BLaER1 (cell line): ENCODE measurements around the gene TBC1D32.
"Not testable (repeated sequence)": the region's sequence is repeated elsewhere in the genome, so short reads cannot be mapped to it uniquely, and the experiment has no call there.

ENCODE experiments used
- H3K27ac ChIP-seq: shearing (Covaris generic); formaldehyde crosslinking; 2 replicates; pipeline ENCODE4 v1.8.1; 2022
- H3K27me3 ChIP-seq: shearing (Covaris generic); formaldehyde crosslinking; 2 replicates; pipeline ENCODE4 v1.8.1; 2022
- H3K36me3 ChIP-seq: shearing (Covaris generic); formaldehyde crosslinking; 2 replicates; pipeline ENCODE4 v1.8.1; 2022
- H3K4me1 ChIP-seq: shearing (Covaris generic); formaldehyde crosslinking; 2 replicates; pipeline ENCODE4 v1.8.1; 2022
- H3K4me2 ChIP-seq: shearing (Covaris generic); formaldehyde crosslinking; 2 replicates; pipeline ENCODE4 v1.8.1; 2022
- H3K4me3 ChIP-seq: shearing (Covaris generic); formaldehyde crosslinking; 2 replicates; pipeline ENCODE4 v1.8.1; 2022
- H3K9ac ChIP-seq: shearing (Covaris generic); formaldehyde crosslinking; 2 replicates; pipeline ENCODE4 v1.8.1; 2022
- H3K9me3 ChIP-seq: shearing (Covaris generic); formaldehyde crosslinking; 2 replicates; pipeline ENCODE4 v1.8.1; 2022
- H4K20me1 ChIP-seq: shearing (Covaris generic); formaldehyde crosslinking; 2 replicates; pipeline ENCODE4 v1.8.1; 2022
- Cebpa-rat ChIP-seq: shearing (Covaris generic); IDR thresholded peaks from 2 replicates; pipeline ENCODE4 v1.8.1; 2022

TBC1D32 gene

GRCh38 chr6:121223930-121224329, 110.3 kb downstream of the TBC1D32 start:
- peaks cover 4% of the 10 kb centered on the region; the same call in 1 of the 2 replicates for H3K9me3 ChIP-seq
- no peak overlapping the region for H3K9ac ChIP-seq
- H3K36me3 ChIP-seq = peaks cover 5% of the 10 kb centered on the region; the same call in 1 of the 2 replicates
- H4K20me1 ChIP-seq = no peaks in the 10 kb centered on the region
- no peak for TF ChIP-seq Cebpa-rat
- H3K27ac ChIP-seq = no peak overlapping the region
- H3K4me2 ChIP-seq = no peak overlapping the region
- no peaks in the 10 kb centered on the region for H3K27me3 ChIP-seq
- H3K4me3 ChIP-seq = no peak overlapping the region
- no peaks in the 10 kb centered on the region for H3K4me1 ChIP-seq

GRCh38 chr6:121223212-121223611, 111.1 kb downstream of the TBC1D32 start:
- Histone ChIP-seq H3K4me2 (no peak overlapping the region), H3K36me3 (peaks cover 12% of the 10 kb centered on the region), H3K4me1 (no peaks in the 10 kb centered on the region), H3K9ac (no peak overlapping the region), H3K27me3 (no peaks in the 10 kb centered on the region), H3K4me3 (no peak overlapping the region), H3K9me3 (peaks cover 11% of the 10 kb centered on the region), H3K27ac (no peak overlapping the region), H4K20me1 (no peaks in the 10 kb centered on the region)
- no peak for TF ChIP-seq Cebpa-rat

GRCh38 chr6:121222656-121223055, 111.6 kb downstream of the TBC1D32 start:
- no peaks in the 10 kb centered on the region for H3K27me3 ChIP-seq
- H4K20me1 ChIP-seq = no peaks in the 10 kb centered on the region
- no peak overlapping the region for H3K4me2 ChIP-seq
- H3K4me1 ChIP-seq = no peaks in the 10 kb centered on the region
- TF ChIP-seq Cebpa-rat = no peak
- H3K36me3 ChIP-seq = peaks cover 16% of the 10 kb centered on the region
- H3K9ac ChIP-seq = no peak overlapping the region
- H3K27ac ChIP-seq = no peak overlapping the region
- no peak overlapping the region for H3K4me3 ChIP-seq
- H3K9me3 ChIP-seq = peaks cover 15% of the 10 kb centered on the region

DNA sequence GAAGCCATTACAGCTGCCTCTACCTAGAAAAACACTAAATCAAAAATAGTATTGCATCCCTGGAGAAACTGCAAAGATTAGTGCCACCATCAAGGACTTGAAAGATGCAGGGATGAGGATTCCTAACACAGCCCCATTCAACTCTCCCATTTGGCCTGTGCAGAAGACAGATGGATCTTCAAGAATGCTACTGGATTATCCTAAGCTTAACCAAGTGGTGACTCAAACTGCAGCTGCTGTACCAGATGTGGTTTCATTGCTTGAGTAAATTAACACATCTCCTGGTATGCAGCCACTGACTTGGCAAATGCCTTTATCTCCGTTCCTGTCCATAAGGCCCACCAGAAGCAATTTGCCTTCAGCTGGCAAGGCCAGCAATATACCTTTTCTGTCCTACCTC, 117.4 kb downstream of the TBC1D32 start:
- no peak for TF ChIP-seq Cebpa-rat
- no peaks in the 10 kb centered on the region for H4K20me1 ChIP-seq
- no peak overlapping the region for H3K9ac ChIP-seq
- no peaks in the 10 kb centered on the region for H3K27me3 ChIP-seq
- no peak overlapping the region for H3K4me2 ChIP-seq
- H3K4me3 ChIP-seq = no peak overlapping the region
- no peak overlapping the region for H3K27ac ChIP-seq
- peaks cover 54% of the 10 kb centered on the region for H3K36me3 ChIP-seq
- H3K4me1 ChIP-seq = no peaks in the 10 kb centered on the region
- peaks cover 54% of the 10 kb centered on the region for H3K9me3 ChIP-seq

GRCh38 chr6:121213341-121213740, 120.9 kb downstream of the TBC1D32 start:
- not testable (repeated sequence) for H3K27ac ChIP-seq, H3K4me1 ChIP-seq, H3K4me3 ChIP-seq, H4K20me1 ChIP-seq, H3K9ac ChIP-seq, H3K4me2 ChIP-seq, H3K27me3 ChIP-seq
- Histone ChIP-seq H3K9me3 (peaks cover 45% of the 10 kb centered on the region), H3K36me3 (peaks cover 53% of the 10 kb centered on the region)

- Histone ChIP-seq H3K4me1 (no peaks in the 10 kb centered on the region), H3K36me3 (peaks cover 36% of the 10 kb centered on the region), H3K4me3 (no peak overlapping the region), H3K9me3 (peaks cover 28% of the 10 kb centered on the region), H3K9ac (no peak overlapping the region), H4K20me1 (no peaks in the 10 kb centered on the region), H3K27ac (no peak overlapping the region), H3K27me3 (no peaks in the 10 kb centered on the region), H3K4me2 (no peak overlapping the region)
- no peak for TF ChIP-seq Cebpa-rat
Observed at GRCh38 chr6:121210943-121211342, 123.3 kb downstream of the TBC1D32 start.

GRCh38 chr6:121205569-121205968, 128.7 kb downstream of the TBC1D32 start:
- H3K27me3 ChIP-seq = no peaks in the 10 kb centered on the region
- no peak overlapping the region for H3K9ac ChIP-seq
- no peak overlapping the region for H3K27ac ChIP-seq
- no peak for TF ChIP-seq Cebpa-rat
- no peaks in the 10 kb centered on the region for H3K4me1 ChIP-seq
- H3K4me3 ChIP-seq = no peak overlapping the region
- H4K20me1 ChIP-seq = no peaks in the 10 kb centered on the region
- no peak overlapping the region for H3K4me2 ChIP-seq
- peaks cover 7% of the 10 kb centered on the region; the same call in 1 of the 2 replicates for H3K36me3 ChIP-seq
- H3K9me3 ChIP-seq = 0 out of 2 replicates have a peak, but pooled peaks cover 3% of the 10 kb centered on the region

DNA sequence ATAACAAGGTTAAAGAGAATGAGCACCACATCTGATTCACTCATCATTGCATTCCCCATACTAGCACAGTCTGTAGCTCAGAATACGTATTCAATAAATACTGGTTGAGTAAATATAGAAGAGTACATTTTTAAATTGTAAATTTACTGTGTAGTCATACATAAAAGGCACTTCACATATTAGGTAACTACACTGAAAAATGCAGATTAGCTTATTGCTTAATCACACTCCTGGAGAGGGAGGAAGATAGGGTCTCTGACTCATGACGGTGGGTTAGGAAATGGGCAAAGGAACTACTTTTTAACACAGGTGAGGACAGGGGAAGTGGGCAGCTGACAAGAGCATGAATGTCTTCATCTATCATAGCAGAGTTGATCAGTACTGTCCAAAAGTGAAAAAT, 133.2 kb downstream of the TBC1D32 start:
- no peaks in the 10 kb centered on the region for H3K9me3 ChIP-seq
- peaks cover 9% of the 10 kb centered on the region; the same call in 1 of the 2 replicates for H3K36me3 ChIP-seq
- H4K20me1 ChIP-seq = no peaks in the 10 kb centered on the region
- H3K4me1 ChIP-seq = no peaks in the 10 kb centered on the region
- no peak overlapping the region for H3K9ac ChIP-seq
- H3K27me3 ChIP-seq = no peaks in the 10 kb centered on the region
- no peak overlapping the region for H3K27ac ChIP-seq
- no peak overlapping the region for H3K4me2 ChIP-seq
- no peak for TF ChIP-seq Cebpa-rat
- no peak overlapping the region for H3K4me3 ChIP-seq

- not testable (repeated sequence) for H3K4me3 ChIP-seq, H3K27ac ChIP-seq, H3K9ac ChIP-seq, H3K4me1 ChIP-seq, H3K27me3 ChIP-seq, H3K9me3 ChIP-seq, H4K20me1 ChIP-seq, H3K4me2 ChIP-seq
- H3K36me3 ChIP-seq = peaks cover 16% of the 10 kb centered on the region; the same call in 1 of the 2 replicates
Observed at GRCh38 chr6:121196042-121196441, 138.2 kb downstream of the TBC1D32 start.

GRCh38 chr6:121190122-121190521, 144.2 kb downstream of the TBC1D32 start:
- Histone ChIP-seq H3K4me1 (no peaks in the 10 kb centered on the region), H3K9ac (no peak overlapping the region), H3K27ac (no peak overlapping the region), H3K9me3 (no peaks in the 10 kb centered on the region), H3K27me3 (no peaks in the 10 kb centered on the region), H3K4me2 (no peak overlapping the region), H3K36me3 (no peaks in the 10 kb centered on the region), H4K20me1 (no peaks in the 10 kb centered on the region), H3K4me3 (no peak overlapping the region)
- no peak for TF ChIP-seq Cebpa-rat

GRCh38 chr6:121188356-121188755, 145.9 kb downstream of the TBC1D32 start:
- Histone ChIP-seq H3K4me1 (no peaks in the 10 kb centered on the region), H3K9me3 (no peaks in the 10 kb centered on the region), H3K9ac (no peak overlapping the region), H3K36me3 (no peaks in the 10 kb centered on the region), H4K20me1 (no peaks in the 10 kb centered on the region), H3K4me2 (no peak overlapping the region), H3K27me3 (no peaks in the 10 kb centered on the region), H3K27ac (no peak overlapping the region), H3K4me3 (no peak overlapping the region)
- TF ChIP-seq Cebpa-rat = no peak
